Measurements from ENCODE around the gene ACER3.
"Not testable (repeated sequence)": the region's sequence is repeated elsewhere in the genome, so short reads cannot be mapped to it uniquely, and the experiment has no call there.

ACER3 gene

DNA sequence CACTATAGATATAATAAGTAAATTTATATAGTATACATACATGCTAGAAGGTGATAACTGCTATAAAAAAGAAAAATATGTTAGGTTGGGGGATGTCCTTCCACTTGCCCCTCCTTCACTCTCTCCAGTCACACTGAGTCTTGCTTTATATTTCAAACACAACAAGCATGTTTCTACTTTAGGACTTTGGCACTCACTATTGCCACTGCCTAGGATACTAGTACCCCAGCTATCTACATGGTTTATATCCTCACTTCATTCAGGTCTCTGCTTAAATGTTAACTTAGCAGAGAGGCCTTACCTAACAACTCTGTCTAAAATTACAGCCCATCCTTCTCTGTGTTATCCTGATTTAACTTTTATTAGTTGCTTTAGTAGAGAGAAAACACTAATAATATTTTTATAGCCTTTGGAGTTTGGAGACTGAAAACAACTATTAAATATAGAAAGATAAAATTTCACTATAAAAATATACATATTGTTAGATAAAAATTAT is 134.4 kb downstream of the ACER3 start:
- DNase-seq (ENCODE audit: low read depth in 2 of 2): no peak

DNA sequence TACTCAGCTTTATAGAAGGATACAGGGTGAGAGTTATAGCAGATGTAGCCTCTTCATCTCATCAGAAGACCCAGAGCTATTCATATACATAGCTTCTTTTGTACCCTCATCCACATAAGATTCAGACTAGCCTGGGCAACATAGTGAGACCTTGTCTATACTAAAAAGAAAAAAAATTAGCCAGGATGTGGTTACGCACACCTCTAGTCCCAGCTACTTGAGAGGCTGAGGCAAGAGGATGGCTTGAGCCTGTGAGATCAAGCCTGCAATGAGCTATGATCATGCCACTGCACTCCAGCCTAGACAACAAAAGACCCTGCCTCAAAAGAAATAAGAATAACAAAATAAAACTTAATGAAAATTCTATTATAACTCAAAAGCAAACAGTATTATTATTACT is 136.8 kb downstream of the ACER3 start:
- DNase-seq (ENCODE audit: low read depth in 2 of 2): no peak

DNA sequence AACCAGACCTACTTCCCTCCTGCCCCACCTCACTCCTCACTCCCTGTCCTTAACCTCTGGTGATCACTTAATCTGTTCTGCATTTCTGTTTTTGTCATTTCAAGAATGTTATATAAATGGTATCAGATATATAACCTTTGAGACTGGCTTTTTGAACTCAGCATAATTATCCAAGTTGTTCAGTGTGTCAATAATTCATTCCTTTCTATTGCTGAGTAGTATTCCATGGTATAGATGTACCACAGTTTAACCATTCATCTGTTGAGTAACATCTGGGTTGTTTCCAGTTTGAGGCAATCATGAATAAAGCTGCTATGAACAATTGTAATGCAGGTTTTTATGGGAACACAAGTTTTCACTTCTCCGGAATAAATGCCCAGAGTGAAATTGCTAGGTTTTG is 138.9 kb downstream of the ACER3 start:
- DNase-seq (ENCODE audit: low read depth in 2 of 2): no peak

DNA sequence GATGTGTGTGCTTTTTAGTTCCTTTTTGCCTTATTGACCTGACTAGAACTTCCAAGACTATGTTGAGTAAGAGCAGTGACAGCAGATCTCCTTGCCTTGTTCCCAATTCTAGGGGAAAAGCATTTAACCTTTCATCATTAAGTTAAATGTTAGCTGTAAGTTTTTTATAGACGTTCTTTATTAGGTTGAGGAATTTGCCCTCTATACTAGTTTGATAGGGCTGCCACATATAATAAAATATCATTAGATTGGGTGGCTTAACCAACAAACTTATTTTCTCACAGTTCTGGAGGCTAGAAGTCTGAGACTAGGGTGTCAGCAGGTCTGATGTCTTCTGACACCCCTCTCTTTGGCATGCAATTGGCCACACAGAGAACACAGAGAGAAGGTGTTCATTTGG is 140.9 kb downstream of the ACER3 start:
- no peak for DNase-seq (ENCODE audit: low read depth in 2 of 2)

DNA sequence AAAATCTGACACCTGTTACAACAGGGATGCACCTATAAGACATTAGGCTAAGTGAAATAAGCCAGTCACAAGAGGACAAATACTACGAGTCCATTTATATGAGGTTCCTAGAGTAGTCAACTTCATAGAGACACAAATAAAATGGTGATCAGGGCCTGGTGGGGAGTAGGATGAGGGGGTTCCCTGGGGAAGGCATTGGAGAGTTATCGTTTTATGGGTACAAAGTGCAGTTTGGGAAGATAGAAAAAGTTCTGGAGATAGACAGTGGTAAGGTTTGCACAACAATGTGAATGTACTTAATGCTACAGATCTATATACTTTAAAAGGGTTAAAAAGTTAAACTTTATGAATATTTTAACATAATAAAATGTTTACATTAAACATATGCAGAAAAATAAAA is 142.1 kb downstream of the ACER3 start:
- DNase-seq (ENCODE audit: low read depth in 2 of 2): no peak

DNA sequence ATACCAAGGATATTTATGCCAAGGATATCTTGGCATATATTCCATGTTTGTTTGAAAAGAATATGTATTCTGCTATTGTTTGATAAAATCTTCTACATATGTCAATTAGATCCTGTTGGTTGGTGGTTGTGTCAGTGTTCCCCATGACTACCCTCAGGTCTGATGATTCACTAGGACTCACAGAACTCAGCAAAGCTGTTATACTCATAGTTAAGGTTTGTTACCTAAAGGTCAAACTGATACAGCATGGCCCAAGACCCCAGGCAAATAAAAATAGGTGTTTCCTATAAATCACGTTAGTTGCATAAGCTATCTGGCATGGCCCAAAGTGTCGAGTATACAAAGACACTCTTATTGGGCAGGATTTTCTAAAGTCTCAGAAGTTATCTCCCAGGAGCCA is 143.2 kb downstream of the ACER3 start:
- no peak for DNase-seq (ENCODE audit: low read depth in 2 of 2)

DNA sequence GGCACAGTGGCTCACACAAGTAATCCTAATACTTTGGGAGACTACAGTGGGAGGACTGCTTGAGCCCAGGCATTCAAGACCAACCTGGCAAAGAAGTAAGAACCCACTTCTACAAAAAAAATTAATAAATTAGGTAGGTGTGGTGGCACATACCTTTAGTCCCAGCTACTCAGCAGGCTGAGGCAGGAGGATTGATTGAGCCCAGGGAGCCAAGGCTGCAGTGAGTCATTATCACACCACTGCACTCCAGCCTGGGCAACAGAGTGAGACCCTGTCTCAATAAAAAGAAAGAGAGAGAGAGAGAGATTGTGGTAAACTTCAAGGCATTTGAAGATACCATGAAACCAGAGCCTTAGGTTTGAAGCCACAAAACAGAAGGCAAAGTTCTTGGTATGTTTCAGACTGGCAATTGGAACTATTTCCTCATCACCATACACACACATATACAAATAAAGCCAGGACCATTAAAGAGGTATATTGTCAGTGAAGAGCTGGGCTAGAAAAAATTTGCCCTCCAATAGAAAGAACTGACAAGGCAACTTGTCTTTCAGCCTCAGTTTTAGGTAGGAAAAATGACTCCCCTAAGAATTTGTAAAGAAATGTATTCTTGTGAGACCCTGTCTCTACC is 148.9 kb downstream of the ACER3 start:
- no peak for DNase-seq (ENCODE audit: low read depth in 2 of 2)

DNA sequence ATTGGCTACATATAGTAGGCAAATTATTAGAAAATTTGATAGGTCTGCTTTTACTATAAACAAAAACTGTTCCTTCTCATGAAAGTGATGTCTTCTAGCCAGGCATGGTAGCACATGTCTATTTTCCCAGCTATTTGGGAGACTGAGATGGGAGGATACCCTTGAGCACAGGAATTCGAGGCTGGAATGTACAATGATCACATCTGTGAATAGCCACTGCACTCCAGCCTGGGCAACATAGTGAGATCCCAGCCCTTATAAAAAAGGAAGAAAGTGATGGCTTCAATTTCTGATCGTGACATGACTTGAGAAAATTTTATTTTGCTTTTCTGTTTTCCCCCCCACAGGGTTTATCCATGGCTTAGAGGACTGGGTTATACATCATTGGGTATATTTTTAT is 154.0 kb downstream of the ACER3 start:
- no peak for DNase-seq (ENCODE audit: low read depth in 2 of 2)

DNA sequence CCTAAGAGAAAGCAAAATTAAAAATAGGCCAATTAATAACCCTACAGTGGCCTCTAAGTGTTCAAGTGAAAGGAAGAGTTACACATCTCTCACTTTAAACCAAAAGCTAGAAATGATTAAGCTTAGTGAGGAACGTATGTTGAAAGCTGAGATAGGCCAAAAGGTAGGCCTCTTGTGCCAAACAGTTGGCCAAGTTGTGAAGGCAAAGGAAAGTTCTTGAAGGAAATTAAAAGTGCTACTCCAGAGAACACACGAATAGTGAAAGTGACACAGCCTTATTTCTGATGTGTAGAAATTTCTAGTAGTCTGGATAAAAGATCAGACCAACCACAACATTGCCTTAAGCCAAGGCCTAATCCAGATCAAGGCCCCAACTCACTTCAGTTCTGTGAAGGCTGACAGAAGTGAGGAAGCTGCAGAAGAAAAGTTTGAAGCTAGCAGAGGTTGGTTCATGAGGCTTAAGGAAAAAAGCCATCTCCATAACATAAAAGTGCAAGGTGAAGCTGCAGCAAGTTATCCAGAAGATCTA is 157.7 kb downstream of the ACER3 start:
- DNase-seq (ENCODE audit: low read depth in 2 of 2): not testable (repeated sequence)

DNA sequence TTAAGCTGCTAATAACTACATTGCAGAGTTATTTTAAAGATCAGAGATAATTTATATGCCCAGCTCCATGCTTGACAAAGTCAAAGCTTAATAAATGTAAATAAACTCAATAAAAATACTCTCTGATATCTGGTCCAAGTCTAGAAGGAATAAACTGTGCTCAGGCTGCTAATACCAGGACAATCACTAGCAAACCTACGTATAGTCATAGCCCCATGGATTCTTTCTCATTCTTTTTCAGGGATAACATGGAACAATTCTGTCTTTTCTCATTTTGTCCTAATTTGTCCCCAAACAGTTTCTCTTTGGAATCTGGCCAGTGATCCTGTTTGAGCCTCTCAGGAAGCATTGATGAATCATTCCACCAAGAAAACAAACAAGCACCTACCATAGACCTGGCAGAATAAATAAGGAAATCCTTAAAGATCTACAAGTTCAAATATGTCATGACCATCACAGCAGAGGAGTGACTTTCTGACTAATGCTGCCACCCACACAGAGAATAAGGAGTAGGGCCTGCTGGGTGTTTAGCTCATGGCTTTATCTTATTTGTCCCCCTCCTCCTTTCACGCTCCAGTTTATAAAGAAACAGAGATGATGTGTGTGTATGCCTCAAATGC is 159.4 kb downstream of the ACER3 start:
- DNase-seq (ENCODE audit: low read depth in 2 of 2): no peak

DNA sequence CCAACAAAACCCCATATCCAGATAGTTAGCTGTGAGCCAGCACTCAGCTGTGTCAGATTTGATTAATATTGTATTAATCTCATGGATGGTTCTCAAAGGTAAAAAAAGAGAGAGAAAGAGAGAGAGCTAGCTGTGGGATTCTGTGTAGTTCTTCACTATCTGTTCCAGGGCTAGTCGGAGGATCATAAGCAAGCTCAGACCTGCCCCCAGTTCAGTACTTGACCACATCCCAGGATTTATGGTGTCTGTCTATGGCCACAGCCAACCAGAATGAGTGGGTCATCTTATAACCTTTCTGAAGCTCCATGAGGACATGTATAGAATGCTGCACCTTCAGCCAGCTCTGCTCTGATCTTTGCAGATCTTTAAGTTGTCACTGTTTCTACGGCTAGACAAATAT is 160.0 kb downstream of the ACER3 start:
- no peak for DNase-seq (ENCODE audit: low read depth in 2 of 2)

DNA sequence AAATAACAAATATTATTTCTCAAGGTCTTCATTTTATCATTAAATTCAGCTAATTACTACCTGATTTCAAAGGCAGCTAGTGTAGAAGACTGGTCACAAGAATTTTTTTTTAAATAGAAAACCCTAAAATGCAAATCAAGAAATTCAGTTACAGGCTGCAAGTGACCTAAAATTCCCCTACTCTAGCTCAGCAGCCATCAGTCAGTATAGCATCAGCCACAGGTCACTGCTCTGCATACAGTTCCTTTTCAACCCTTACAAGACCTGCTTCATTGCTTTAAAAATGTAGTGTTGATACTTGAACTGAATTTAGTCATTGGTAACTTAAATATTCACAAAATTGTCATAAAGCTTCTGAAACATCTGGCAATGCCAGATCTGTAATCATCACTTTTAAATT is 164.0 kb downstream of the ACER3 start:
- no peak for DNase-seq (ENCODE audit: low read depth in 2 of 2)

DNA sequence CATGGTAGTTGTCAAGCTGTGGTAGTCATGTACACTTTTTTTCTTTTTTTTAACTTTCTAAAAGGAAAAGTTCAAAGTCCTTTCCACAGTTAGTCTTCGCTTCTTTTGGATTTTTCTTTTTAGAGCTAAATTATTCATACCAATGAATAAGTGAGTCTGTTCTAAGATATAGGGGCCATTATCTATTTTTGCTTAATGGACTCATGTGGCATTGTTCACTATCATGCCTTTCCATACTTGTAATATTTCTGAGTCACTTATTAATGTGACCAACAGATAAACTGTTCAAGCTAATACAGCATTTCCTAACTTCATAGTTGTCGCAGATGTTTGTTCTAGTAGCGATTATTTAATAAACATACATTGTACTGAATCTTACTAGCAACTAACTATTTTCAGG is 165.5 kb downstream of the ACER3 start:
- DNase-seq (ENCODE audit: low read depth in 2 of 2): no peak

DNA sequence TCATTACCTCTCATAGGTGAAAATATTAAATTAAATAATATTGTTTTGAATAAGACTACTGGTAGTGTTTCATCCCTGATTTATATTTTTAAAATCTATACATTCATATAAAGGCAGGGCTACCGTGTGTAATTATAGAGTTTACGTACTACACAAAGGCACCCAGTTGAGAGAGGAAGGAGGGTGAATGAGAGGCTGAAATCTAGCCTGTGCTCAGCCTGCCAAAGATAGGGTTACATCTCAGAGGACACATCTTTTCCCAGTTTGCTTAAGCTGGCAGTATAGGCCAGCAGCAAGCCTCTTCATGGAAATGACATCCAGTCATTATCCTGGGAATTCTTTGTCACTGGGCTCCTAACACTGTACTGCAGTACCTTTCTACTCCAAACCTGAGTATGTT is 166.0 kb downstream of the ACER3 start:
- DNase-seq (ENCODE audit: low read depth in 2 of 2): no peak

DNA sequence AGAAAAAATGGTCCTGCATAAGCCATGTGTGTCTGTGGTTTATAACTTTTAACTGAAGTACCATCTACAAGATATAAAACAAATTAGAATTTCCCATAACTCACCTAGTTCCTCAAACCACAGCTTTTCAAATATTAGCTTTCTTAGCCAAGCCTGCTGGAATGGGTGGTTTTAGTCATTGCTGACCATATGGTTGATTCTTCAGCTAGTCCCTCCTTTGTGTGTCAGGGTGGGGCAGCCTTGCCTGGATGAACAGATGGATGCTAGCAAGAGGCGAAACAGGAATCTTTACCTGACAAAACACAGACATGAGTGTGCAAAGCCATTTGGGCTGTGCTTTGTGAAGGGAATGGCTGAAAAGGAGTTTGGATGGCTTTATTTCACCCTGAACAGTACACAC is 166.6 kb downstream of the ACER3 start:
- DNase-seq (ENCODE audit: low read depth in 2 of 2): no peak

DNA sequence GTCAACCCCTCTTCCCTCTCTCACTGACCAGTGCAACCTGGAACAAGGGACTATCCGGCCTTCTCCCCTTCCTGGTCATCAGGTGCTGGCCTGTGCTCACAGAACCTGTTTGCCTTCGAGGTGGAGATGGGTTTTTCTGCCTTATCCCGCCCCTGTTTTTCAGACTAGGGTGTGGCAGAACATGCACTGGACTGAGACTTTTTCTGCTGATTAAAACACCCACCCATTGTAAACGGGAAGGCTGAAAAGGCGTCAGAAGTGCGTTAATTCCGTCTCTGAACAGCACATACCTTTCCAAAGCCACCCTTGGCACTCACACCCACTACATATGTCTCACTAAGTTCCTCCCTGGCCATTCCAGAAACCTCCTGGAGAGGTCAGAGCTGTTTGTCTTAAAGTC is 169.1 kb downstream of the ACER3 start:
- DNase-seq (ENCODE audit: low read depth in 2 of 2): no peak

DNA sequence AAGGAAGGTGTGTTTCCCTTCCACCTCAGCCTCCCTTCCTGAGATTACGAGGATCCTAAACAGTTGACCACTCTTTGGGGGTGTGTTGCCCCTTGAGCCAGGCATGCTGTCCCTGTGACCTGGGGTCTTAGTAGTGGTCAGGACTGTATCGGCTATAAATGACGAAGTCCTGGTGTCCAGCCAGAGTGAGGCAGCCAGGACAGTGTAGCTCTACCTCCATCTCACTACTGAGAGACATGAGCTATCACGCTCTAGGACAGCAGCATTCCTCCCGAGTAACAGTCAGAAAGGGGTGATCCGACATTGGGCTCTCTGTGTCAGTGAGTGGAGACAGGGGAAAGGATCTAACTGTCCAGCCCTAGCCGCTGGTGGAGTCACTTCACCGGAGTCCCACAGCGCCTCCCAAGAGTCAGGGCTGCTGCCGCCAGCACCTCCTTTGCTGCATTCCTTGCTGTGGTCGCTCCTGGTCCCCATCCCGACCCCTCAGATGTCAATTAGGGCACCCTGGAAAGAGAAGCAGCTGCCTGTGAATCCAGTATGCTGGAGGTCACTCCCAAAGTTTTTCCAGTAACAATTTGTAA is 170.2 kb downstream of the ACER3 start:
- DNase-seq (ENCODE audit: low read depth in 2 of 2): no peak

DNA sequence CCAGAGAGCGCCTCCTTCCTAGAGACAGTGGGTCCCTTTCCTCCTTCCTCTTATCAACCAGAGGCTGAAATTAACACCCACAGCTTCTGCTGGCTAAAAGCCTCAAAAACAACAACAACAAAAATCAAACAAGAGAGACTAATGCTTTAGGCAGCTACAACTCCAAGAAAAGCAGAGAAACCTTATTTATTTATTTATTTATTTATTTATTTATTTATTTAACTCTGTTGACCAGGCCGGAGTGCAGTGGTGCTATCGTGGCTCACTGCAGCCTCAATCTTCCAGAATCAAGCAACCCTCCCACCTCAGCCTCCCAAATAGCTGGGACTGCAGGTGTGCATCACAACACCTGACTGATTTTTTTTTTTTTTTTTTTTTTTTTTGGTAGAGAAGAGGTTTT is 170.9 kb downstream of the ACER3 start:
- DNase-seq (ENCODE audit: low read depth in 2 of 2): no peak

DNA sequence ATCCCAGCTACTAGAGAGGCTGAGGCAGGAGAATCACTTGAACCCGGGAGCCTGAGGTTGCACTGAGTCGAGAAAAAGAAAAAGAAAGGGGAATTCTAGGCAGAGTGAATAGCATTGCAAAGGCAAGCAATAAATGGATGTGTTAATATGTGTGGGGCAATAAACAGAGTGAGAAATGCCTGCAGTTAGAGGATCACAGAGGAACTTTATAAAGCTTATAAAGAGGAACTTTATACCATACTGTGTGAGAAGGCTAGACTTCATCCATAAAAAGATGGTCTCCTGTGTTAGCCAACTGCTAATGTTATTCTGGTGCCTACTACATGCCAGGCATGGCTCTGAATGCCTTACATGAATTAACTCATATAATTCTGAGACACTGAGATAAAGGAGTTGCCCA is 174.3 kb downstream of the ACER3 start:
- no peak for DNase-seq (ENCODE audit: low read depth in 2 of 2)

DNA sequence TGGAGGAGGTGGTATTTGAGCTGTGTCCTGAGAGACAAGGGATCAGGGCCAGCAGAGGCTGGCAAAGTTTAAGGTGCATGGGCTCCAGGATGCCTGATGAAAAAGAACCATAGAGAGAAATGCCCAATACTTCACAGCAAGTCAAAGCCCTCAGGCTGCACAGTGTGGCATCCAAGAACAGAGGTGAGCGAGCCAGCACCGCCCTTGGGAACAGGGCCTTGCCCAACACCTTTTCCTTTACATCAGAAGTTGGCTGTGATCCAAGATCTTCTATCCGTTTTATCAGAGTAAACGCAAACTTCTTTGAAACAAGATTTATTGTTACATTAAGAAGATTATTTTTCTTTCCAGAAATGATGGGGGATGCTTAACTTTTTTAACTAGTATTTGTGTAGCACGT is 174.9 kb downstream of the ACER3 start:
- no peak for DNase-seq (ENCODE audit: low read depth in 2 of 2)

DNA sequence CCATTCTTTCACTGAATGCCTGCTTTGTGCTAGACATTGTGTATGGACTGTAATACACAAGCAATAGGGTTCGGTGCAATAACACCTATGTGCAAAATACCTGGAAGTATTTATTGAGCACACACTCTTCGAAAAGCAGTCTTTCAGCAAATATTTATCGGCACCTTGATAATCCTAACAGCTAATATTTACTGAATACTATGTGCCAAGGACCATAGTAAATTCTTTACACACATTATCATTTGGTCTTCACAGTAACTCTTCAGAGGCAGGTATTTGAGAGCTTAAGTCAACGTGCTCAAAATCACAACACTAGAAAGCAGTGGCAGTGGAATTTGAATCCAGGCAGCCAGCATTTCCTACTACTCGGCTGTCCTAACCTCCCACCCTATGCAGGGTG is 175.7 kb downstream of the ACER3 start:
- DNase-seq (ENCODE audit: low read depth in 2 of 2): no peak

DNA sequence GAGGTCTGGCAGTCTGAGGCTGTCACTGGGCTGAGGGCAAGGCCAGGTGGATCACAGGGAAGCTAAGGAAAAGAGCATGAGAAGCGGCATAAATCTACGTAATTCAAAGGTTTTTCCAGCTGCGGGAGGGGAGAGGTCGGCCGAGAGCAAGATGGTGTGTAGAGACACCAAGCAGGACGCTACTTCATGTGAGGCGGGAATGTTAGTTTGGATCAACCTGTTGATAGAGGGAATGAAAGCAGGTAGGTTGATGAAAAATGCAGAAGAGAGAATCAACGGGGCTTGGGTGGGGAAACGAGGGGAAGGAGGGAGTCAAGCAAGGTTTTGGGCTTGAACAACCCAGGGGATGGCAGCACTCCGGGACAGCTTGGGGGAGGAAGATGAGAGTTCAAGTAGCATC is 176.3 kb downstream of the ACER3 start:
- no peak for DNase-seq (ENCODE audit: low read depth in 2 of 2)

All from activated CD8-positive, alpha-beta memory T cell treated with anti-CD3 and anti-CD28 coated beads for 4 hours (primary cell).